Vagina (tissue), 2 donors: Measurements from ENCODE around the gene SBSN. TPM values are rescaled to one million over a fixed set of nuclear protein-coding genes. Genes with fewer than 3 reads are reported as not detected.

ENCODE experiments used
- DNase-seq, 2 donors: peaks; one replicate each; pipeline ENCODE4 v3.0.0-alpha.2; 2017; ENCODE audit errors: extremely low spot score in 2 of 2
- H3K27ac ChIP-seq: fragments of 200-600 bp; sonication (generic); one replicate; pipeline ENCODE4 v1.5.1; 2019
- H3K27me3 ChIP-seq: fragments of 200-600 bp; sonication (generic); one replicate; pipeline ENCODE4 v1.5.1; 2019
- H3K36me3 ChIP-seq, 2 donors: fragments of 200-600 bp; sonication (generic); one replicate each; pipeline ENCODE4 v1.5.1; 2017 to 2019
- H3K4me1 ChIP-seq: fragments of 200-600 bp; sonication (generic); one replicate; pipeline ENCODE4 v1.5.1; 2019
- H3K4me3 ChIP-seq, 2 donors: fragments of 200-600 bp; sonication (generic); 1 replicate in 1 of 2; 2 replicates in 1 of 2; pipeline ENCODE4 v1.5.1; 2016 to 2019
- H3K9me3 ChIP-seq: fragments of 200-600 bp; sonication (generic); one replicate; pipeline ENCODE4 v1.5.1; 2019
- POLR2A ChIP-seq, 2 donors: fragments of 450-650 bp; IDR thresholded peaks; one replicate each; pipeline ENCODE4 v1.6.1; 2017; ENCODE audit warnings: antibody characterized with exemption in 2 of 2, mild to moderate bottlenecking in 2 of 2, moderate library complexity in 2 of 2
- POLR2AphosphoS5 ChIP-seq, 2 donors: sonication (generic); formaldehyde crosslinking; IDR thresholded peaks; one replicate each; pipeline ENCODE4 v1.9.0; 2017; ENCODE audit warnings: antibody characterized with exemption in 2 of 2, mild to moderate bottlenecking in 2 of 2, low read depth in 1 of 2; ENCODE audit not compliant: insufficient read depth in 1 of 2
- intact Hi-C: fragments of 100-400 bp; cut with DNase I; formaldehyde crosslinking; loops from one replicate; pipeline ENCODE4 v1.15.1; 2023
- total RNA-seq: library from RNA; depleted of rRNA; stranded (reverse); fragments of >200 nt; gene quantifications from one replicate; pipeline ENCODE4 v1.2.3, GENCODE V29; 2016
- TF ChIP-seq, protein P1 (sequence below), 3 experiments: fragments of 450-650 bp in 2 of 3; fragments of 200-600 bp in 1 of 3; sonication (generic) in 1 of 3; IDR thresholded peaks; one replicate each; pipeline ENCODE4 v1.5.1; 2017 to 2019; ENCODE audit warnings: antibody characterized with exemption in 3 of 3, mild to moderate bottlenecking in 2 of 3, moderate library complexity in 2 of 3

Gene SBSN
- total RNA-seq, 1 donor from 2014 or later, result 162 TPM

GRCh38 chr19:35501684-35502083 lies 26.4 kb downstream of the SBSN start:
- DNase-seq, result no peak
- Histone ChIP-seq H3K27me3 (no peaks in the 10 kb centered on the region), H3K4me3 (peak overlapping the region in 1 of 2 donors; percentile 27), H3K27ac (no peak overlapping the region), H3K4me1 (peaks cover 8% of the 10 kb centered on the region), H3K9me3 (no peaks in the 10 kb centered on the region), H3K36me3 (no peaks in the 10 kb centered on the region)
- intact Hi-C loops, result no loop called here
- TF ChIP-seq POLR2AphosphoS5 (IDR thresholded peaks at IDR 0.05; ENCODE audit: insufficient read depth in 1 of 2, low read depth in 1 of 2) (peak in 1 of 2 donors; percentile 34), POLR2A (IDR thresholded peaks at IDR 0.05) (no peak)

- Histone ChIP-seq H3K27me3 (no peaks in the 10 kb centered on the region), H3K36me3 (no peaks in the 10 kb centered on the region), H3K9me3 (no peaks in the 10 kb centered on the region), H3K4me1 (peaks cover 8% of the 10 kb centered on the region), H3K4me3 (peak overlapping the region in 1 of 2 donors; percentile 27), H3K27ac (no peak overlapping the region)
- no peak for DNase-seq
- intact Hi-C loops, result no loop called here
- TF ChIP-seq POLR2AphosphoS5 (IDR thresholded peaks at IDR 0.05; ENCODE audit: insufficient read depth in 1 of 2, low read depth in 1 of 2) (no peak), POLR2A (IDR thresholded peaks at IDR 0.05) (no peak)
- TF ChIP-seq, protein P1, sequence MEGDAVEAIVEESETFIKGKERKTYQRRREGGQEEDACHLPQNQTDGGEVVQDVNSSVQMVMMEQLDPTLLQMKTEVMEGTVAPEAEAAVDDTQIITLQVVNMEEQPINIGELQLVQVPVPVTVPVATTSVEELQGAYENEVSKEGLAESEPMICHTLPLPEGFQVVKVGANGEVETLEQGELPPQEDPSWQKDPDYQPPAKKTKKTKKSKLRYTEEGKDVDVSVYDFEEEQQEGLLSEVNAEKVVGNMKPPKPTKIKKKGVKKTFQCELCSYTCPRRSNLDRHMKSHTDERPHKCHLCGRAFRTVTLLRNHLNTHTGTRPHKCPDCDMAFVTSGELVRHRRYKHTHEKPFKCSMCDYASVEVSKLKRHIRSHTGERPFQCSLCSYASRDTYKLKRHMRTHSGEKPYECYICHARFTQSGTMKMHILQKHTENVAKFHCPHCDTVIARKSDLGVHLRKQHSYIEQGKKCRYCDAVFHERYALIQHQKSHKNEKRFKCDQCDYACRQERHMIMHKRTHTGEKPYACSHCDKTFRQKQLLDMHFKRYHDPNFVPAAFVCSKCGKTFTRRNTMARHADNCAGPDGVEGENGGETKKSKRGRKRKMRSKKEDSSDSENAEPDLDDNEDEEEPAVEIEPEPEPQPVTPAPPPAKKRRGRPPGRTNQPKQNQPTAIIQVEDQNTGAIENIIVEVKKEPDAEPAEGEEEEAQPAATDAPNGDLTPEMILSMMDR (IDR thresholded peaks at IDR 0.05), result no peak
Observed at GRCh38 chr19:35500611-35501010, 27.5 kb downstream of the SBSN start.

DNA sequence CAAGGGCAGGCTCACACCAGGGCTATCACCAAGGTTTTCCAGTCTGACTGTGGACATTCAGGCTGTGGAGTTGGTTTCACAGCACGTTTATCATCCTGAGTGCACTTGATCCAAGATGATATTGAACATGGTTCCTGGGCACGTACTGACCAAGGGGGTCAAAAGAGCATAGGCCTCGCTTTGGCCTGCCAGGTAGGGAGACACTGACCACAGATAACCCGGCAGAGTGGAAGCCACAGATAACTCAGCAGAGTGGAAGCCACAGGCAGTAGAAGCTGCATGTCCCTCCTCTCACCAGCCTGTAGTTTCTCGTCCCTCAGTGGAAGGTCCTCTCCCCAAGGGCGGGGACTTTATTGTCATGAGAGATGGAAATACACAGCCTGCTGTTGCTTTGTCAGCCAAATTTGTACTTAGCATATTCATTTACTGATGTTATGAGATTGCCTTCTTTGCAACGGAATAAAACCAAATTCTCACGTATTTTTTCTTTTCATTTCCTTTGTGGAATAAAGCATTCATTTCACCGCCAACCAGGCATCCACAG lies 29.1 kb downstream of the SBSN start:
- Histone ChIP-seq H3K9me3 (no peaks in the 10 kb centered on the region), H3K4me3 (no peak overlapping the region), H3K36me3 (no peaks in the 10 kb centered on the region), H3K27ac (no peak overlapping the region), H3K27me3 (no peaks in the 10 kb centered on the region), H3K4me1 (peaks cover 8% of the 10 kb centered on the region)
- DNase-seq, result no peak
- intact Hi-C loops, result loop anchor here (10.0 kb wide), 1 partner anchor 144 kb away; the partner anchor contains the start of gene FFAR3
- TF ChIP-seq, protein P1 (IDR thresholded peaks at IDR 0.05), result no peak
- TF ChIP-seq POLR2AphosphoS5 (IDR thresholded peaks at IDR 0.05; ENCODE audit: insufficient read depth in 1 of 2, low read depth in 1 of 2) (no peak), POLR2A (IDR thresholded peaks at IDR 0.05) (no peak)

DNA sequence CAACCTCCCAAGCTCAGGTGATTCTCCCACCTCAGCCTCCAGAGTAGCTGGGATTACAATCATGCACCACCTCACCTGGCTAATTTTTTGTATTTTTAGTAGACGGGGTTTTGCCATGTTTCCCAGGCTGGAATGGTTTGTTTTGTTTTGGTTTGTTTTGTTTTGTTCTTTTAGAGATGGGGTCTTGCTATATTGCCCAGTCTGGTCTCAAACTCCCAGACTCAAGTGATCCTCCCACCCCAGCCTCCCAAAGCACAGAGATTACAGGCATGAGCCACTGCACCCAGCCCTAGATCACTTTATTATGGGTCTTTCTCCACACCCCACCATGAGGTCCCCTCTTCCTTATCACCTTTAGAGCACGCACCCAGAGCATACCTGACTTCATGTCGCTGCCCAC lies 29.9 kb downstream of the SBSN start:
- intact Hi-C loops, result loop anchor here (10.0 kb wide), 1 partner anchor 143 kb away; the partner anchor contains the start of gene FFAR3
- TF ChIP-seq, protein P1 (IDR thresholded peaks at IDR 0.05), result no peak
- TF ChIP-seq POLR2A (IDR thresholded peaks at IDR 0.05) (no peak), POLR2AphosphoS5 (IDR thresholded peaks at IDR 0.05; ENCODE audit: insufficient read depth in 1 of 2, low read depth in 1 of 2) (no peak)
- no peaks in the 10 kb centered on the region for H3K9me3 ChIP-seq
- no peak overlapping the region for H3K4me3 ChIP-seq
- peaks cover 8% of the 10 kb centered on the region for H3K4me1 ChIP-seq
- no peak overlapping the region for H3K27ac ChIP-seq
- no peaks in the 10 kb centered on the region for H3K27me3 ChIP-seq
- DNase-seq, result no peak
- H3K36me3 ChIP-seq, result no peaks in the 10 kb centered on the region

- H3K4me3 ChIP-seq, result no peak overlapping the region
- H3K27me3 ChIP-seq, result no peaks in the 10 kb centered on the region
- no peaks in the 10 kb centered on the region for H3K9me3 ChIP-seq
- TF ChIP-seq, protein P1 (IDR thresholded peaks at IDR 0.05), result no peak
- TF ChIP-seq POLR2A (IDR thresholded peaks at IDR 0.05) (no peak), POLR2AphosphoS5 (IDR thresholded peaks at IDR 0.05; ENCODE audit: insufficient read depth in 1 of 2, low read depth in 1 of 2) (no peak)
- DNase-seq, result no peak
- H3K4me1 ChIP-seq, result peaks cover 14% of the 10 kb centered on the region
- no peak overlapping the region for H3K27ac ChIP-seq
- intact Hi-C loops, result loop anchor here (10.0 kb wide), 1 partner anchor 143 kb away; the partner anchor contains the start of gene FFAR3
- H3K36me3 ChIP-seq, result no peaks in the 10 kb centered on the region
Observed at GRCh38 chr19:35497406-35497805, 30.7 kb downstream of the SBSN start.
